Neutrophil (primary cell): ENCODE data around the gene HOXC4.

Experiments
- H3K27ac ChIP-seq: fragments of 200-600 bp; sonication (generic); 2 replicates; pipeline ENCODE4 v1.5.1; 2016; ENCODE audit warnings: mild to moderate bottlenecking, moderate library complexity
- H3K27me3 ChIP-seq: fragments of 200-600 bp; sonication (generic); 2 replicates; pipeline ENCODE4 v1.6.0; 2016; ENCODE audit warnings: mild to moderate bottlenecking
- H3K36me3 ChIP-seq: fragments of 200-600 bp; sonication (generic); 2 replicates; pipeline ENCODE4 v1.5.1; 2017
- H3K4me1 ChIP-seq, 2 experiments: fragments of 200-600 bp in 1 of 2; sonication (generic) in 1 of 2; 1 replicate in 1 of 2; 2 replicates in 1 of 2; pipeline versions ENCODE4 v1.5.1 to v1.6.1; 2013 to 2016; ENCODE audit warnings: low read depth in 1 of 2, low read length in 1 of 2, mild to moderate bottlenecking in 1 of 2, moderate library complexity in 1 of 2; ENCODE audit not compliant: control insufficient read depth in 1 of 2, insufficient read depth in 1 of 2
- H3K4me3 ChIP-seq, 2 experiments: fragments of 200-600 bp in 1 of 2; sonication (generic) in 1 of 2; 1 replicate in 1 of 2; 2 replicates in 1 of 2; pipeline ENCODE4 v1.5.1; 2013 to 2016; ENCODE audit warnings: low read depth in 1 of 2, low read length in 1 of 2, mild to moderate bottlenecking in 1 of 2, moderate library complexity in 1 of 2
- H3K9me3 ChIP-seq: fragments of 200-600 bp; sonication (generic); 2 replicates; pipeline ENCODE4 v1.5.1; 2016
- TF ChIP-seq, protein P1 (sequence below): fragments of 200-600 bp; sonication (generic); IDR thresholded peaks from 2 replicates; pipeline ENCODE4 v1.5.1; 2016; ENCODE audit warnings: antibody characterized with exemption

Gene HOXC4

GRCh38 chr12:54010972-54011664 lies 42.5 kb upstream of the HOXC4 start:
- Histone ChIP-seq H3K27me3 (peaks cover 100% of the 10 kb centered on the region), H3K27ac (no peak overlapping the region), H3K4me1 (peaks cover 20 to 27% of the 10 kb centered on the region in 2 experiments), H3K9me3 (no peaks in the 10 kb centered on the region), H3K4me3 (no peak overlapping the region), H3K36me3 (no peaks in the 10 kb centered on the region)
- TF ChIP-seq, protein P1, sequence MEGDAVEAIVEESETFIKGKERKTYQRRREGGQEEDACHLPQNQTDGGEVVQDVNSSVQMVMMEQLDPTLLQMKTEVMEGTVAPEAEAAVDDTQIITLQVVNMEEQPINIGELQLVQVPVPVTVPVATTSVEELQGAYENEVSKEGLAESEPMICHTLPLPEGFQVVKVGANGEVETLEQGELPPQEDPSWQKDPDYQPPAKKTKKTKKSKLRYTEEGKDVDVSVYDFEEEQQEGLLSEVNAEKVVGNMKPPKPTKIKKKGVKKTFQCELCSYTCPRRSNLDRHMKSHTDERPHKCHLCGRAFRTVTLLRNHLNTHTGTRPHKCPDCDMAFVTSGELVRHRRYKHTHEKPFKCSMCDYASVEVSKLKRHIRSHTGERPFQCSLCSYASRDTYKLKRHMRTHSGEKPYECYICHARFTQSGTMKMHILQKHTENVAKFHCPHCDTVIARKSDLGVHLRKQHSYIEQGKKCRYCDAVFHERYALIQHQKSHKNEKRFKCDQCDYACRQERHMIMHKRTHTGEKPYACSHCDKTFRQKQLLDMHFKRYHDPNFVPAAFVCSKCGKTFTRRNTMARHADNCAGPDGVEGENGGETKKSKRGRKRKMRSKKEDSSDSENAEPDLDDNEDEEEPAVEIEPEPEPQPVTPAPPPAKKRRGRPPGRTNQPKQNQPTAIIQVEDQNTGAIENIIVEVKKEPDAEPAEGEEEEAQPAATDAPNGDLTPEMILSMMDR = no peak

- TF ChIP-seq, protein P1 = no peak
- Histone ChIP-seq H3K36me3 (no peaks in the 10 kb centered on the region), H3K27me3 (peaks cover 100% of the 10 kb centered on the region)
Measured at GRCh38 chr12:54011665-54012532, 41.7 kb upstream of the HOXC4 start.

GRCh38 chr12:54012631-54013409 lies 40.8 kb upstream of the HOXC4 start:
- Histone ChIP-seq H3K36me3 (no peaks in the 10 kb centered on the region), H3K27me3 (peaks cover 100% of the 10 kb centered on the region), H3K9me3 (no peaks in the 10 kb centered on the region), H3K4me3 (no peak overlapping the region), H3K4me1 (peaks cover 6 to 16% of the 10 kb centered on the region in 2 experiments), H3K27ac (no peak overlapping the region)
- TF ChIP-seq, protein P1 = no peak

More at GRCh38 chr12:54011665-54012532, 41.7 kb upstream of the HOXC4 start:
- H3K9me3 ChIP-seq = no peaks in the 10 kb centered on the region
- no peak overlapping the region for H3K27ac ChIP-seq
- H3K4me1 ChIP-seq = peaks cover 13 to 19% of the 10 kb centered on the region in 2 experiments
- no peak overlapping the region for H3K4me3 ChIP-seq

- Histone ChIP-seq H3K4me3 (no peak overlapping the region), H3K36me3 (no peaks in the 10 kb centered on the region), H3K27me3 (peaks cover 100% of the 10 kb centered on the region), H3K27ac (no peak overlapping the region), H3K4me1 (peaks cover 3 to 14% of the 10 kb centered on the region in 2 experiments), H3K9me3 (no peaks in the 10 kb centered on the region)
- TF ChIP-seq, protein P1 = no peak
Measured at GRCh38 chr12:54014377-54015017, 39.1 kb upstream of the HOXC4 start.
